ENCODE results near the gene CHL1.

Gene CHL1

GRCh38 chr3:331881-332280 is 135.3 kb downstream of the CHL1 start:
- Histone ChIP-seq H3K27ac (ENCODE audit: low read length) (no peak overlapping the region), H3K36me3 (ENCODE audit: control insufficient read depth, insufficient read depth, low read length) (no peaks in the 10 kb centered on the region), H3K27me3 (ENCODE audit: control insufficient read depth, insufficient read depth, low read length) (no peaks in the 10 kb centered on the region), H3K4me3 (ENCODE audit: low read length) (no peak overlapping the region), H3K4me1 (ENCODE audit: control insufficient read depth, insufficient read depth, low read length) (no peaks in the 10 kb centered on the region), H3K9me3 (ENCODE audit: control insufficient read depth, insufficient read depth, low read length) (peaks cover 4% of the 10 kb centered on the region; the same call in 1 of the 2 replicates)
- no peak for DNase-seq (ENCODE audit: low read depth, low spot score)
- no CpG with 5 or more reads among the region's 5 CpGs for WGBS (ENCODE audit: insufficient coverage, insufficient read length)

- H3K27ac ChIP-seq (ENCODE audit: low read length), result no peak overlapping the region
- no peaks in the 10 kb centered on the region for H3K27me3 ChIP-seq (ENCODE audit: control insufficient read depth, insufficient read depth, low read length)
- no peaks in the 10 kb centered on the region for H3K36me3 ChIP-seq (ENCODE audit: control insufficient read depth, insufficient read depth, low read length)
- H3K9me3 ChIP-seq (ENCODE audit: control insufficient read depth, insufficient read depth, low read length), result peaks cover 4% of the 10 kb centered on the region; the same call in 1 of the 2 replicates
- WGBS (ENCODE audit: insufficient coverage, insufficient read length), result no CpG with 5 or more reads among the region's 2 CpGs
- no peak overlapping the region for H3K4me3 ChIP-seq (ENCODE audit: low read length)
- no peaks in the 10 kb centered on the region for H3K4me1 ChIP-seq (ENCODE audit: control insufficient read depth, insufficient read depth, low read length)
- no peak for DNase-seq (ENCODE audit: low read depth, low spot score)
Observed at GRCh38 chr3:332701-333100, 136.1 kb downstream of the CHL1 start.

- H3K36me3 ChIP-seq (ENCODE audit: control insufficient read depth, insufficient read depth, low read length), result no peaks in the 10 kb centered on the region
- WGBS (ENCODE audit: insufficient coverage, insufficient read length), result no CpG with 5 or more reads among the region's 5 CpGs
- H3K4me3 ChIP-seq (ENCODE audit: low read length), result no peak overlapping the region
- no peaks in the 10 kb centered on the region for H3K4me1 ChIP-seq (ENCODE audit: control insufficient read depth, insufficient read depth, low read length)
- DNase-seq (ENCODE audit: low read depth, low spot score), result no peak
- peaks cover 3% of the 10 kb centered on the region for H3K9me3 ChIP-seq (ENCODE audit: control insufficient read depth, insufficient read depth, low read length)
- H3K27me3 ChIP-seq (ENCODE audit: control insufficient read depth, insufficient read depth, low read length), result no peaks in the 10 kb centered on the region
- H3K27ac ChIP-seq (ENCODE audit: low read length), result no peak overlapping the region
Observed at GRCh38 chr3:335240-335639, 138.7 kb downstream of the CHL1 start.

GRCh38 chr3:339351-339750 is 142.8 kb downstream of the CHL1 start:
- H3K36me3 ChIP-seq (ENCODE audit: control insufficient read depth, insufficient read depth, low read length), result no peaks in the 10 kb centered on the region
- peaks cover 3% of the 10 kb centered on the region for H3K9me3 ChIP-seq (ENCODE audit: control insufficient read depth, insufficient read depth, low read length)
- no CpG with 5 or more reads among the region's 5 CpGs for WGBS (ENCODE audit: insufficient coverage, insufficient read length)
- no peak overlapping the region for H3K4me3 ChIP-seq (ENCODE audit: low read length)
- H3K4me1 ChIP-seq (ENCODE audit: control insufficient read depth, insufficient read depth, low read length), result no peaks in the 10 kb centered on the region
- H3K27me3 ChIP-seq (ENCODE audit: control insufficient read depth, insufficient read depth, low read length), result no peaks in the 10 kb centered on the region
- H3K27ac ChIP-seq (ENCODE audit: low read length), result no peak overlapping the region
- DNase-seq (ENCODE audit: low read depth, low spot score), result no peak

GRCh38 chr3:341998-342397 is 145.4 kb downstream of the CHL1 start:
- Histone ChIP-seq H3K9me3 (ENCODE audit: control insufficient read depth, insufficient read depth, low read length) (peaks cover 3% of the 10 kb centered on the region), H3K27me3 (ENCODE audit: control insufficient read depth, insufficient read depth, low read length) (no peaks in the 10 kb centered on the region), H3K36me3 (ENCODE audit: control insufficient read depth, insufficient read depth, low read length) (no peaks in the 10 kb centered on the region), H3K27ac (ENCODE audit: low read length) (no peak overlapping the region), H3K4me3 (ENCODE audit: low read length) (no peak overlapping the region), H3K4me1 (ENCODE audit: control insufficient read depth, insufficient read depth, low read length) (no peaks in the 10 kb centered on the region)
- DNase-seq (ENCODE audit: low read depth, low spot score), result no peak
- no CpG with 5 or more reads among the region's 4 CpGs for WGBS (ENCODE audit: insufficient coverage, insufficient read length)

GRCh38 chr3:346186-346585 is 149.6 kb downstream of the CHL1 start:
- peaks cover 6% of the 10 kb centered on the region for H3K9me3 ChIP-seq (ENCODE audit: control insufficient read depth, insufficient read depth, low read length)
- H3K36me3 ChIP-seq (ENCODE audit: control insufficient read depth, insufficient read depth, low read length), result no peaks in the 10 kb centered on the region
- H3K27ac ChIP-seq (ENCODE audit: low read length), result no peak overlapping the region
- no CpG with 5 or more reads among the region's 1 CpG for WGBS (ENCODE audit: insufficient coverage, insufficient read length)
- H3K4me1 ChIP-seq (ENCODE audit: control insufficient read depth, insufficient read depth, low read length), result no peaks in the 10 kb centered on the region
- no peak overlapping the region for H3K4me3 ChIP-seq (ENCODE audit: low read length)
- no peaks in the 10 kb centered on the region for H3K27me3 ChIP-seq (ENCODE audit: control insufficient read depth, insufficient read depth, low read length)
- DNase-seq (ENCODE audit: low read depth, low spot score), result no peak

GRCh38 chr3:347581-347980 is 151.0 kb downstream of the CHL1 start:
- WGBS (ENCODE audit: insufficient coverage, insufficient read length), result no CpG with 5 or more reads among the region's 3 CpGs
- H3K9me3 ChIP-seq (ENCODE audit: control insufficient read depth, insufficient read depth, low read length), result peaks cover 5% of the 10 kb centered on the region
- no peak for DNase-seq (ENCODE audit: low read depth, low spot score)

GRCh38 chr3:350871-351371 is 154.4 kb downstream of the CHL1 start:
- H3K9me3 ChIP-seq (ENCODE audit: control insufficient read depth, insufficient read depth, low read length), result peaks cover 10% of the 10 kb centered on the region
- whole genome bisulfite sequencing (ENCODE audit: insufficient coverage, insufficient read length), result no CpG with 5 or more reads among the region's 4 CpGs
- DNase-seq (ENCODE audit: low read depth, low spot score), result no peak

More at GRCh38 chr3:347581-347980, 151.0 kb downstream of the CHL1 start:
- Histone ChIP-seq H3K27me3 (ENCODE audit: control insufficient read depth, insufficient read depth, low read length) (no peaks in the 10 kb centered on the region), H3K4me3 (ENCODE audit: low read length) (no peak overlapping the region), H3K36me3 (ENCODE audit: control insufficient read depth, insufficient read depth, low read length) (no peaks in the 10 kb centered on the region), H3K4me1 (ENCODE audit: control insufficient read depth, insufficient read depth, low read length) (no peaks in the 10 kb centered on the region), H3K27ac (ENCODE audit: low read length) (no peak overlapping the region)

GRCh38 chr3:352599-352998 is 156.0 kb downstream of the CHL1 start:
- Histone ChIP-seq H3K4me3 (ENCODE audit: low read length) (no peak overlapping the region), H3K27ac (ENCODE audit: low read length) (no peak overlapping the region), H3K9me3 (ENCODE audit: control insufficient read depth, insufficient read depth, low read length) (peaks cover 12% of the 10 kb centered on the region), H3K4me1 (ENCODE audit: control insufficient read depth, insufficient read depth, low read length) (no peaks in the 10 kb centered on the region), H3K36me3 (ENCODE audit: control insufficient read depth, insufficient read depth, low read length) (no peaks in the 10 kb centered on the region), H3K27me3 (ENCODE audit: control insufficient read depth, insufficient read depth, low read length) (no peaks in the 10 kb centered on the region)
- no CpG with 5 or more reads among the region's 1 CpG for WGBS (ENCODE audit: insufficient coverage, insufficient read length)
- DNase-seq (ENCODE audit: low read depth, low spot score), result no peak

More at GRCh38 chr3:350871-351371, 154.4 kb downstream of the CHL1 start:
- Histone ChIP-seq H3K27me3 (ENCODE audit: control insufficient read depth, insufficient read depth, low read length) (no peaks in the 10 kb centered on the region), H3K36me3 (ENCODE audit: control insufficient read depth, insufficient read depth, low read length) (no peaks in the 10 kb centered on the region), H3K4me3 (ENCODE audit: low read length) (no peak overlapping the region), H3K4me1 (ENCODE audit: control insufficient read depth, insufficient read depth, low read length) (no peaks in the 10 kb centered on the region), H3K27ac (ENCODE audit: low read length) (no peak overlapping the region)

GRCh38 chr3:353191-353739 is 156.7 kb downstream of the CHL1 start:
- no peak overlapping the region for H3K4me3 ChIP-seq (ENCODE audit: low read length)
- H3K36me3 ChIP-seq (ENCODE audit: control insufficient read depth, insufficient read depth, low read length), result no peaks in the 10 kb centered on the region
- peaks cover 11% of the 10 kb centered on the region for H3K9me3 ChIP-seq (ENCODE audit: control insufficient read depth, insufficient read depth, low read length)
- H3K27me3 ChIP-seq (ENCODE audit: control insufficient read depth, insufficient read depth, low read length), result no peaks in the 10 kb centered on the region
- no peak overlapping the region for H3K27ac ChIP-seq (ENCODE audit: low read length)
- no peak for DNase-seq (ENCODE audit: low read depth, low spot score)
- H3K4me1 ChIP-seq (ENCODE audit: control insufficient read depth, insufficient read depth, low read length), result no peaks in the 10 kb centered on the region
- no CpG with 5 or more reads among the region's 3 CpGs for WGBS (ENCODE audit: insufficient coverage, insufficient read length)

GRCh38 chr3:354432-354831 is 157.9 kb downstream of the CHL1 start:
- no peak for DNase-seq (ENCODE audit: low read depth, low spot score)
- Histone ChIP-seq H3K27ac (ENCODE audit: low read length) (no peak overlapping the region), H3K4me1 (ENCODE audit: control insufficient read depth, insufficient read depth, low read length) (no peaks in the 10 kb centered on the region), H3K4me3 (ENCODE audit: low read length) (no peak overlapping the region), H3K36me3 (ENCODE audit: control insufficient read depth, insufficient read depth, low read length) (no peaks in the 10 kb centered on the region), H3K27me3 (ENCODE audit: control insufficient read depth, insufficient read depth, low read length) (no peaks in the 10 kb centered on the region), H3K9me3 (ENCODE audit: control insufficient read depth, insufficient read depth, low read length) (peaks cover 10% of the 10 kb centered on the region)
- WGBS (ENCODE audit: insufficient coverage, insufficient read length), result no CpG with 5 or more reads among the region's 3 CpGs
